Measurements from ENCODE around the gene E2F8. TPM values are rescaled to one million over a fixed set of nuclear protein-coding genes. Genes with fewer than 3 reads are reported as not detected.

The E2F8 gene
- total RNA-seq, 3 donors from 2014 or later (not counting 1 experiment from before 2014, with no cell fraction given), result 0.38 to 0.54 (median 0.42) TPM

DNA sequence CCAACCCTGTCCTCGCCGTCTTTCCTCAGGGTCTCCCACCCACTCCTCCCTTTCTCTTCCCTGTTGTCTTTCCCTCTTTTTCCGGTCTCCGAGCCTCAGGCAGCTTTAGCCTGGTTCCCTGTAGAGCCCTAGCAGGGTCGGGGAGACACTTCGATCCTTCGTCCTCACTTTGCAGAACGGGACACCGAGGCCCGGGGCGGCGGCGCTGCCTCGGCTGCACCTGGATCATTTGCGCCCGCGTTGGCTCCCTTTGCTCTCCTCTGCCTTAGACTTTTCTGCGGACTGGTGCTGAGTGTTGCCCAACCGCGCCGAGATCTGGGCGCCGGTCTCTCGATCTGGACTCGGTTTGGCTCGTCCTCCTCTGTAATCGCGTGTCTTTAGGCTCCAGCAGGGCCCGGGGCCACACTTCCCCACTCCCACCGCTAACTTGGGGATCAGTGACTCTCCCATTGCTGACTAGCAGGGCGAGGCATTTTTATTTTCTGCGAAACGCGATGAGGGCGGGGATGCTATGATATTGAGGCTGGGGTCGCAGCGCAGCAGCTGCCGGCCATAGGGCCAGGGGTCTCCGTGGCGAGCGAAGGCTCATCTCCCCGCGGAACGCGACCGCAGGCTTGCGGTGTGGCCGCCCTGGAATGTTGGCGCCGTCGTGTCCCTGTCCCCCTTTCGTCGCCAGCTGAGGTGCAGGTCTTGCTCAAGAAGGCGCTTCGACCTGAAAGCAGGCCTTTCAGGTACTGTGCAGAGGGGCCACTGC lies 1.6 kb upstream of the E2F8 start:
- Mint-ChIP-seq H3K27ac (peak overlapping the region in 1 of 2 donors; percentile 27), H3K4me3 (peak overlapping the region; percentile 90), H3K9me3 (no peaks in the 10 kb centered on the region), H3K4me1 (peaks cover 8 to 17% of the 10 kb centered on the region in 2 donors), H3K36me3 (no peaks in the 10 kb centered on the region), H3K27me3 (ENCODE audit: low read depth in 2 of 2) (peaks cover 19 to 34% of the 10 kb centered on the region in 2 donors)
- ATAC-seq (no peak), DNase-seq (peak in 1 of 2 donors; percentile 6)
- no peak for TF ChIP-seq CTCF (IDR thresholded peaks at IDR 0.05)
- Histone ChIP-seq H3K27ac (ENCODE audit: low read length) (no peak overlapping the region), H3K9me3 (ENCODE audit: control insufficient read depth, insufficient read depth, low read length) (no peaks in the 10 kb centered on the region), H3K4me3 (ENCODE audit: low read length) (no peak overlapping the region), H3K27me3 (ENCODE audit: control insufficient read depth, insufficient read depth, low read length) (peaks cover 16% of the 10 kb centered on the region), H3K36me3 (ENCODE audit: control insufficient read depth, insufficient read depth, low read length) (no peaks in the 10 kb centered on the region), H3K4me1 (ENCODE audit: control insufficient read depth, insufficient read depth, low read length) (peaks cover 28% of the 10 kb centered on the region)
- 21% methylated on average over 55 of the region's 55 CpGs for WGBS (ENCODE audit: insufficient coverage)
- intact Hi-C loops (cut with micrococcal nuclease), result no loop called here

- WGBS (ENCODE audit: insufficient coverage), result under 1% methylated on average over 91 of the region's 92 CpGs
- no peaks in the 10 kb centered on the region for H3K9me3 ChIP-seq (ENCODE audit: control insufficient read depth, insufficient read depth, low read length)
- H3K4me3 ChIP-seq (ENCODE audit: low read length), result peak overlapping the region; percentile 12
- H3K36me3 ChIP-seq (ENCODE audit: control insufficient read depth, insufficient read depth, low read length), result no peaks in the 10 kb centered on the region
- intact Hi-C loops (cut with micrococcal nuclease), result no loop called here
- Mint-ChIP-seq H3K9me3 (no peaks in the 10 kb centered on the region), H3K27ac (peak overlapping the region in 1 of 2 donors; percentile 61), H3K36me3 (no peaks in the 10 kb centered on the region), H3K4me1 (peaks cover 8 to 17% of the 10 kb centered on the region in 2 donors), H3K4me3 (peak overlapping the region; percentile 90), H3K27me3 (ENCODE audit: low read depth in 2 of 2) (peaks cover 15 to 27% of the 10 kb centered on the region in 2 donors)
- no peak for TF ChIP-seq CTCF (IDR thresholded peaks at IDR 0.05)
- peak; percentile 18 to 26 for DNase-seq
- peaks cover 28% of the 10 kb centered on the region for H3K4me1 ChIP-seq (ENCODE audit: control insufficient read depth, insufficient read depth, low read length)
- H3K27me3 ChIP-seq (ENCODE audit: control insufficient read depth, insufficient read depth, low read length), result peaks cover 16% of the 10 kb centered on the region
- ATAC-seq, result peak; percentile 6 to 31 (median 7)
- H3K27ac ChIP-seq (ENCODE audit: low read length), result no peak overlapping the region
Measured at GRCh38 chr11:19241260-19242178, 774 bp upstream of the E2F8 start.

- WGBS (ENCODE audit: insufficient coverage), result 91% methylated on average over 3 of the region's 3 CpGs
- Mint-ChIP-seq H3K4me3 (peak overlapping the region; percentile 50), H3K4me1 (peaks cover 8 to 17% of the 10 kb centered on the region in 2 donors), H3K9me3 (no peaks in the 10 kb centered on the region), H3K27ac (no peak overlapping the region), H3K27me3 (ENCODE audit: low read depth in 2 of 2) (peaks cover 13 to 17% of the 10 kb centered on the region in 2 donors), H3K36me3 (no peaks in the 10 kb centered on the region)
- H3K27ac ChIP-seq (ENCODE audit: low read length), result no peak overlapping the region
- H3K36me3 ChIP-seq (ENCODE audit: control insufficient read depth, insufficient read depth, low read length), result no peaks in the 10 kb centered on the region
- TF ChIP-seq CTCF (IDR thresholded peaks at IDR 0.05), result no peak
- no peaks in the 10 kb centered on the region for H3K9me3 ChIP-seq (ENCODE audit: control insufficient read depth, insufficient read depth, low read length)
- ATAC-seq (no peak), DNase-seq (no peak)
- H3K4me1 ChIP-seq (ENCODE audit: control insufficient read depth, insufficient read depth, low read length), result peaks cover 24% of the 10 kb centered on the region
- H3K27me3 ChIP-seq (ENCODE audit: control insufficient read depth, insufficient read depth, low read length), result peaks cover 16% of the 10 kb centered on the region
- H3K4me3 ChIP-seq (ENCODE audit: low read length), result no peak overlapping the region
- intact Hi-C loops (cut with micrococcal nuclease), result no loop called here
Measured at GRCh38 chr11:19239039-19239438, 1.7 kb downstream of the E2F8 start.
